HEK293 (cell line): Measurements from ENCODE around the gene MRPS5.

Experiments
- CTCF ChIA-PET: fragments of 350-600 bp; formaldehyde crosslinking; extraction: SDS; loops from one replicate; lab custom pipeline; 2021; ENCODE audit warnings: antibody characterized with exemption; lab: Yijun Ruan, JAX
- POLR2A ChIA-PET: fragments of 300-600 bp; formaldehyde crosslinking; extraction: SDS; loops from one replicate; lab custom pipeline; 2020; ENCODE audit warnings: antibody characterized with exemption, inconsistent platforms; lab: Yijun Ruan, JAX
- H3K27ac ChIP-seq: fragments of 200-500 bp; sonication (Bioruptor generic); 2 replicates; pipeline ENCODE4 v1.5.1; 2014; ENCODE audit warnings: low read depth, low read length, control low read depth, inconsistent platforms; ENCODE audit errors: extremely low read depth
- H3K36me3 ChIP-seq, 2 experiments: fragments of 200-500 bp in 1 of 2; sonication (Bioruptor generic) in 1 of 2; 1 replicate in 1 of 2; 2 replicates in 1 of 2; pipeline ENCODE4 v1.5.1; 2014 to 2017; ENCODE audit warnings: inconsistent platforms in 2 of 2, low read length in 2 of 2; ENCODE audit not compliant: control insufficient read depth in 2 of 2, insufficient read depth in 1 of 2
- H3K4me1 ChIP-seq: fragments of 200-500 bp; sonication (Bioruptor generic); 2 replicates; pipeline ENCODE4 v1.5.1; 2014; ENCODE audit warnings: mild to moderate bottlenecking, low read length, inconsistent platforms; ENCODE audit not compliant: control insufficient read depth, insufficient read depth
- H3K4me3 ChIP-seq: 2 replicates; pipeline ENCODE4 v1.5.1; 2011; ENCODE audit warnings: low read depth, mild to moderate bottlenecking, control low read depth, low read length, moderate library complexity
- H3K9me3 ChIP-seq: fragments of 200-500 bp; sonication (Bioruptor generic); 2 replicates; pipeline ENCODE4 v1.5.1; 2014; ENCODE audit warnings: low read depth, low read length, inconsistent platforms; ENCODE audit not compliant: control insufficient read depth, insufficient read depth
- GLIS1 ChIP-seq: fragments of 450-650 bp; formaldehyde crosslinking; IDR thresholded peaks from 2 replicates; pipeline ENCODE4 v1.5.1; 2016; ENCODE audit warnings: missing biosample characterization, missing genetic modification characterization
- PBX3 ChIP-seq: sonication (generic); formaldehyde crosslinking; IDR thresholded peaks from 2 replicates; pipeline ENCODE4 v1.8.1; 2022; ENCODE audit warnings: mild to moderate bottlenecking, moderate library complexity, missing genetic modification reagents
- PRDM4 ChIP-seq: fragments of 450-650 bp; formaldehyde crosslinking; IDR thresholded peaks from 2 replicates; pipeline ENCODE4 v1.5.1; 2017; ENCODE audit warnings: missing biosample characterization, missing genetic modification characterization
- PRDM6 ChIP-seq: fragments of 450-650 bp; formaldehyde crosslinking; IDR thresholded peaks from 2 replicates; pipeline ENCODE4 v1.5.1; 2017; ENCODE audit warnings: missing biosample characterization, missing genetic modification characterization
- RBAK ChIP-seq: fragments of 450-650 bp; formaldehyde crosslinking; IDR thresholded peaks from 2 replicates; pipeline ENCODE4 v1.5.1; 2016; ENCODE audit warnings: missing biosample characterization, missing genetic modification characterization
- ZBTB21 ChIP-seq: fragments of 450-650 bp; formaldehyde crosslinking; IDR thresholded peaks from 2 replicates; pipeline ENCODE4 v1.5.1; 2017; ENCODE audit warnings: missing biosample characterization, missing genetic modification characterization
- ZFP41 ChIP-seq: fragments of 450-650 bp; formaldehyde crosslinking; IDR thresholded peaks from 2 replicates; pipeline ENCODE4 v1.5.1; 2016; ENCODE audit warnings: missing biosample characterization, missing genetic modification characterization, borderline replicate concordance
- ZNF140 ChIP-seq: fragments of 450-650 bp; formaldehyde crosslinking; IDR thresholded peaks from 2 replicates; pipeline ENCODE4 v1.5.1; 2016; ENCODE audit warnings: missing biosample characterization, missing genetic modification characterization
- ZNF350 ChIP-seq: fragments of 450-650 bp; formaldehyde crosslinking; IDR thresholded peaks from 2 replicates; pipeline ENCODE4 v1.5.0; 2017; ENCODE audit warnings: missing biosample characterization, mild to moderate bottlenecking, missing genetic modification characterization
- ZNF366 ChIP-seq: fragments of 450-650 bp; formaldehyde crosslinking; conservative IDR thresholded peaks from 2 replicates; pipeline ENCODE4 v1.5.1; 2016; ENCODE audit warnings: missing biosample characterization, missing genetic modification characterization
- ZNF48 ChIP-seq: fragments of 450-650 bp; formaldehyde crosslinking; IDR thresholded peaks from 2 replicates; pipeline ENCODE4 v1.5.1; 2016; ENCODE audit warnings: missing biosample characterization, missing genetic modification characterization
- ZNF513 ChIP-seq: fragments of 450-650 bp; IDR thresholded peaks from 2 replicates; pipeline ENCODE4 v1.5.1; 2018; ENCODE audit warnings: missing biosample characterization, missing genetic modification characterization
- ZNF571 ChIP-seq: fragments of 450-650 bp; formaldehyde crosslinking; IDR thresholded peaks from 2 replicates; pipeline ENCODE4 v1.5.0; 2017; ENCODE audit warnings: missing biosample characterization, missing genetic modification characterization
- ZNF624 ChIP-seq: fragments of 450-650 bp; formaldehyde crosslinking; IDR thresholded peaks from 2 replicates; pipeline ENCODE4 v1.5.1; 2017; ENCODE audit warnings: missing biosample characterization, missing genetic modification characterization
- ZNF670 ChIP-seq: fragments of 450-650 bp; formaldehyde crosslinking; IDR thresholded peaks from 2 replicates; pipeline ENCODE4 v1.5.1; 2016; ENCODE audit warnings: missing biosample characterization, missing genetic modification characterization, low read depth
- ZSCAN23 ChIP-seq: fragments of 450-650 bp; formaldehyde crosslinking; IDR thresholded peaks from 2 replicates; pipeline ENCODE4 v1.5.1; 2016; ENCODE audit warnings: missing biosample characterization, missing genetic modification characterization
- ZSCAN4 ChIP-seq: fragments of 450-650 bp; formaldehyde crosslinking; IDR thresholded peaks from 2 replicates; pipeline ENCODE4 v1.5.1; 2017; ENCODE audit warnings: missing biosample characterization, missing genetic modification characterization

The MRPS5 gene

GRCh38 chr2:95060446-95061118 lies 61.0 kb downstream of the MRPS5 start:
- H3K36me3 ChIP-seq, result no peaks in the 10 kb centered on the region
- no peak overlapping the region for H3K27ac ChIP-seq
- no peak overlapping the region for H3K4me3 ChIP-seq
- CTCF ChIA-PET, result no interaction called here
- no peaks in the 10 kb centered on the region for H3K4me1 ChIP-seq
- POLR2A ChIA-PET, result no interaction called here
- no peaks in the 10 kb centered on the region for H3K9me3 ChIP-seq
- TF ChIP-seq PRDM4 (tag by site-specific recombination), result no peak

- Histone ChIP-seq H3K4me3 (no peak overlapping the region), H3K36me3 (no peaks in the 10 kb centered on the region), H3K27ac (no peak overlapping the region), H3K9me3 (no peaks in the 10 kb centered on the region), H3K4me1 (no peaks in the 10 kb centered on the region)
- ChIA-PET POLR2A (no interaction called here), CTCF (interaction anchor here (1.3 kb wide), 1 partner anchor 55 kb away, joined by 4 read pairs; no protein-coding TSS in a partner anchor)
- TF ChIP-seq RBAK (no peak), ZNF140 (no peak), PBX3 (no peak), ZNF366 (tag by site-specific recombination) (no peak), ZNF670 (tag by site-specific recombination) (no peak), ZNF48 (tag by site-specific recombination) (no peak), ZNF571 (tag by site-specific recombination) (no peak), ZNF624 (tag by site-specific recombination) (no peak), ZFP41 (no peak), ZSCAN23 (tag by site-specific recombination) (no peak), ZNF513 (tag by site-specific recombination) (no peak), GLIS1 (tag by site-specific recombination) (no peak)
- TF ChIP-seq, all 188 proteins: peak for 0
Observed at GRCh38 chr2:95059656-95060370, 61.8 kb downstream of the MRPS5 start.

GRCh38 chr2:95058989-95059641 lies 62.5 kb downstream of the MRPS5 start:
- Histone ChIP-seq H3K9me3 (no peaks in the 10 kb centered on the region), H3K4me1 (no peaks in the 10 kb centered on the region), H3K4me3 (no peak overlapping the region), H3K27ac (no peak overlapping the region), H3K36me3 (no peaks in the 10 kb centered on the region)
- POLR2A ChIA-PET, result no interaction called here
- CTCF ChIA-PET, result interaction anchor here (0.7 to 1.3 kb wide), 2 partner anchors 37 to 56 kb away, joined by 4 read pairs; no protein-coding TSS in a partner anchor
- TF ChIP-seq ZNF513 (tag by site-specific recombination) (no peak), ZNF350 (tag by site-specific recombination) (no peak), ZBTB21 (tag by site-specific recombination) (no peak), PRDM6 (no peak), ZSCAN4 (tag by site-specific recombination) (no peak)
